HG03457 (cell line): Measurements from ENCODE around the gene NPC2.

ENCODE experiments used
- ATAC-seq: cut with Tn5 transposase; IDR thresholded peaks from one replicate; pipeline ENCODE4 v1.9.1; 2021; ENCODE audit warnings: moderate number of reproducible peaks; ENCODE audit not compliant: unreplicated experiment

The NPC2 gene

DNA sequence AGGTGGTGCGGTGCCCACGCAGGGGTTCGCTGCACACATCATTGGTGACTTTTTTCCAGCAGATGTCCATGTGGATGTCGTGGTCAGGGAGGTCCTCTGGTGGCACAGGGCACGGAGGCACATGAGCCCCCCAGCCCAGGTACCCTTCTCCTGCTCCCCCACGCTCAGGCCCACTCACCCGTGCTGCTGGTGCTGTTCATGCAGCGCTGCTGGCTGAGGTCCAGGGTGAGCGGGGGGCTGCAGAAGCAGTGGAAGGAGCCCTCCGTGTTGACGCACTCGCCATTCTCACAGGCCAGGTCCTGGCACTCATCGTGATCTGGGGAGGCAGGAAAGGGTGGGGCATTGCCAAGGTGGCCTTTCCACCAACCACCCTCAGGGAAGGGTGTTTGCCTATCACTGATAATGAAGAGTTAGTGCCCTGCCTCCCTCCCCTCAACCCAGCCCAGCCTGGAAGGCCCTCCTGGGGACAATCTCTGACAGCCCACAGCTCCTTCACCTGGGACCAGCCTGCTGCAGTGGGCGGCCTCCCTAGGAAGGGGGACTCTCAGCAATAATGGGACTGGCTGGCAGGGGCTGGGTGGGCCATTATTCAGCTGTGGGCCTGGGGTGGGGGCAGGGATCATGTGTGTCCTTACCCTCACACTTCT, 10.3 kb upstream of the NPC2 start:
- ATAC-seq, result no peak

DNA sequence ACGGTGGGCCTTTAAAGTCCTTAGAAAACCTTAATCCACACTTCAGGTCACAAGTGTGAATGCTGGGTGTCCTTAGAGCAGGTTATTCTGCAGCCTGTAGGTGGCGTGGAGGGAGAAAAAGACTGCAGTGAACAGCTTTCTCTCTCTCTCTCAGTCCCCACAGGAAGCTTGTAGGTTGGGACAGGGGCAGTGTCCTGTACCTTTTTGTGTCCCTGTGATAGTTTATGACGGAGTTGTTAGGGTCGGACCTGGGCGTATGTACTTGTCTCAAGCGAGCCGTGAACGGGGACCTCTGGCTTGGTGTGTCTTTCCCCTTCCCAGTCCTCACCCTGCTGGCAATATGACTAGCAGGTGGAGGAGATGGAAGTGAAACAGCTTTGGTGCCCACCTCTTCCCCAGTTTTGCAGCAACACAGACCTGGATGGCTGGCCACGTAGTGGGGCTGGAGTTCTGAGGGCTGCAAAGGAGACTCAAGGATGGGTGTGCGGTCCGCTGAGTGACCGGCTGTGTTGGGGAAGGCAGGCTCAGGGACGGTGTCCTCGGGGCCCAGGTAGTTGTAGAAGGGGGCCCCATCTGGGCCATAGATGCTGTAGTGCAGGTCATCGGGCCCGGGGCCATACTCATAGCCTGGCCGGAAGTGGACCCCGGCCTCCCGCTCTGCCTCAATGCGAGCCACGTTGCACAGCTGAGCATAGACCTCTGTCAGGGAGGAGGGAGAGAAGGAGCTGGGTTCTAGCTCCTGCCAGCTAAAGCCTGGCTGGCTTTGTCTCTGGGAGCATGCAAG, 9.3 kb upstream of the NPC2 start:
- ATAC-seq, result no peak

DNA sequence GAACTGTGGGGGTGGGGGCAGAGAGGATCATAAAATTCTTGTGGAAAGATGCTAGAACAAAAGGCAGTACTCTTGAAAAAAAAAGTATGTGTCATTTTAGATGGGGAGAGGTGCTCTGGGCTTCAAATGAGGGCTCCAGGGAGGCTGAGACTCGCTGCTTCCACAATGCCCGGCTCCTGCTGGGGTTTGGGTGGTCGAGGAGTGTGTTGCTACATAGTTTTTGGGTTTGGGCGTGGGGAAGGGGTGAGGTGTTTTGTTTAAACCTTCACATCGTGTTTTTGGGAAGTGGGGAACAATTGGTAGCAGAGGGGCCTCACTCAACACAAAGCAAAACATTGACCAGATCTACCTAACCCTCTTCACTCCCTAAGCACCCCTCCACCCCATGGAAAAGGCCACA, 8.6 kb upstream of the NPC2 start:
- ATAC-seq, result no peak

DNA sequence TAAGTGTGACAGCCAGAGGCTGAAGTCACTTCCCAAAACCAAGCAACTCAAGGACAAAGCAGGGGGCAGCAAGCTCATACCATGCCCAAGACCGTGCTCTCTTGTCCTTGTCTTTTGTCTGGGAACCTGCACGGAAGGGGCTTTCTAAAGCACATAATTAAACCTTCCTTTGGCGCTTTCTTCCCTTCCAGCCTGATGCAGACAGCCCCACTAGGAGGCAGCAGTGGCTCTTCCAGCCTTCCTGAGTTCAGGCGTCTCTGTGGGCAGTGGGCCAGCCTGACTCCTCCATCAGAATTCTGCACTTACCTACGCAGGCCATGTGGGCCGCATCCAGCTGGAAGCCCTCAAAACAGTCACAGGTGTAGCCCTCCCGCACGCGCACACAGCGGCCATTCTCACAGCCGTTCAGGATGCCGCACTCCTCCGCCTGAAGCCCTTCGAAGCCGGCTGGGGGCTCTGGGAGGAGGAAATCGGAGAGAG, 8.1 kb upstream of the NPC2 start:
- ATAC-seq, result no peak

- ATAC-seq, result no peak
These were observed 7.5 kb upstream of the NPC2 start for GRCh38 chr14:74500417-74501134.

DNA sequence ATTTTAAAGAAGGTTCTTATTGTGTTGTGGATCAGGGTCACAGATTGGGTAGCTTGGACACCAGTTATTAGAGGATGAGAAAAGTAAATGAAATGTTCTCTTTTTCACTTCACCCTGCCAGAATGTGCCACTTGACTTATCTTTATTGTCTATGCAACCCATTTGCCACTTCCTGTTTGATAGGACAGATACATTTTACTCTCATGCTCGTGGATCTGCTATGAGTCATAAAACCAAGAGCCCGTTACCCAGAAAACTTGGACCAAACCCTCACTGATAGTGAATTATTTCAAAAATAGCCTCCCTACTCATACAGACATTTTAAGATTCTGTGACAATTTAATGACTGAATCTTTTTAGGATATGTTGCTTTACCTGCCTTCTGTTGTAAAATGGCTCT, 2.3 kb upstream of the NPC2 start:
- ATAC-seq, result no peak

GRCh38 chr14:74493343-74494261, 497 bp upstream of the NPC2 start, which contains the start of gene ISCA2:
Gene ISCA2 (plus strand): TSS chr14:74493765. CDS start chr14:74493775, 10 bp downstream.
- ATAC-seq, result peak; percentile 79

GRCh38 chr14:74491956-74492775, 939 bp downstream of the NPC2 start:
- ATAC-seq, result no peak

DNA sequence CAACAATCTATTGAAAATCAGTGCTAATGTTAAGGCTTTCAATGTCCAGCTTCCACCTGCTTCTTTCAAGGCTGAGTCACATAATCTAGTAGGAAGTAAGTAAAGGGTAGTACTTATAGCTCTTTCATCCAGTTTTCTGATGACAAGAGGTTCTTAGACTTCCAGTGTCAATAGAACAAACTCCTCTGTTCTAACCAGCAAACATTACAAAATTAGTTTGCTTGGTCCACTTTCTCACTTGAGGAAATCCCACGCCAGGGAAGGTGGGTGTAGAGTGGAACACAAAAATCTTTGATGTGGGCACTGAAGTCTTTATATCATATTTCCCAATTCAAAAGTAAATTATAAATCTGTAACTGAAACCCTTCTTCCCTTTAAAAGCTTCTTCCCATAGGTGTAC, 2.6 kb downstream of the NPC2 start:
- ATAC-seq, result no peak

- ATAC-seq, result no peak
These were observed 4.2 kb downstream of the NPC2 start for GRCh38 chr14:74488786-74489397.

GRCh38 chr14:74486164-74486563, 6.9 kb downstream of the NPC2 start:
- no peak for ATAC-seq

DNA sequence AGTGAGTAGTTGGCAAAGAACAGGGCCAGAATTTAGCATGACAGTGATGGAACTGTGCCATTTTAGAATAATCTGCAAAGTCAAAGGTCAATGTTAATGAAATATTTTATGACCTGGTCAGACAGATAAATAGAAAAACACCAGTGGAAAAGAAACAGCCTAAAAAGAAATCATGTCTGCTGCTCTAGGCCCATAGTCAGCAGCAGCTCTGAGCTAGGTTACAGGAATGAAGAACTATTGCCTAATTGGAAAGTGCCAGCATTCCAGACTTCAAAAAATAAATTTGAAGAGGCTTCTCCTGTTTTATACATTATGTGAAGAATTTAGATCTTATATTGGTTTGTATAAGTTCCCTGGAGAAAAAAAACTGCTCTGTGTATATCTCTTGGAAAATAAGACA, 9.8 kb downstream of the NPC2 start:
- ATAC-seq, result no peak

- ATAC-seq, result no peak
These were observed 10.5 kb downstream of the NPC2 start for GRCh38 chr14:74482571-74482970.

GRCh38 chr14:74480046-74480445, 13.1 kb downstream of the NPC2 start:
- no peak for ATAC-seq

DNA sequence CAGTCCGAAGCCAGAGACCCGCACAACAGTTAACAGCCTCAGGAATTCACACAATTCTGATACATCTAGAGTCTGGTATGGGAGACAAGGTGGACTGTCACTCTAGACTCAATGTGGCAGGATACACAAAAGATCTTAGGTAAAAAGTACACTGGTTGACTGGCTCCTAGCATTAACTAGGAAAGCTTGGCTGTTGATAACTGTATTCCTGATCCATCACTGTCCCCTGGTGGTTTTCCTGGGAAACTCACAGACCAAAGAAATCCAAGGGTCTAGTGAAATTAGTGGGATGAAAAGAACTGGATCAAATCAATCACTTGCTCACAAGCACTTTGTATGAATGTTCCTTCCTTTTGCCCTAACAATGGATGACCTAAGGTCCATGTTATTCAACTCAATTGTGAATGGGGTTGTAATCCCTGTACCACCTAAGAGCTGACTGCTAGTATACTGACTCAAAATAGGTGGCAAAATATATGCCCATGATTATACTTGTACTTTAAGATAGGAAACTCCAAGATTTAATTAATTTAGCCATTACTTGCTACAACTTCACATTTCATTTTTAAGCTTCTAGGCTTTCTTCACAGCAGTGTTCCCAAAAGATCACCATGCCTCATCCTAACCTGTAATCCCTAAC, 14.0 kb downstream of the NPC2 start:
- no peak for ATAC-seq

- ATAC-seq, result no peak
These were observed 16.5 kb downstream of the NPC2 start for GRCh38 chr14:74476607-74477006.

DNA sequence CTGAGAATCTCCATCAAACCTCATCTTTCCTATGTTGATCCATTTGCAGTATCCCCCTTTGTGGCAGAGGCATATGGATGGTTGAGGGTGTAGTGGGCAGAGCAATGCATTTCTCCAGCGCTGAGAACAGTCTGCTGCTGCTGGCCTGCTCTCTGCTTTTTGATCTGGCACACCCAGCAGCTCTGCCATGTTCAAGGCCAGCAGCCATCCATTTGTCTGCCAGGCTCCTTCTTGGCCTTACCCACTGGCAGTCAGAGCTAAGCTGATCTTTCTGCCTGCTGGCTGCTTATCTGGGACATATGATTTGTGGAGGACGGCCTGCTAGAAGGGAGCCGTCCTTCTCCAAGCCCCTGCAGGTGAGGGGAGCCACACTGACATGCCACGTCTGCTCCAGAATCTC, 17.0 kb downstream of the NPC2 start:
- no peak for ATAC-seq

DNA sequence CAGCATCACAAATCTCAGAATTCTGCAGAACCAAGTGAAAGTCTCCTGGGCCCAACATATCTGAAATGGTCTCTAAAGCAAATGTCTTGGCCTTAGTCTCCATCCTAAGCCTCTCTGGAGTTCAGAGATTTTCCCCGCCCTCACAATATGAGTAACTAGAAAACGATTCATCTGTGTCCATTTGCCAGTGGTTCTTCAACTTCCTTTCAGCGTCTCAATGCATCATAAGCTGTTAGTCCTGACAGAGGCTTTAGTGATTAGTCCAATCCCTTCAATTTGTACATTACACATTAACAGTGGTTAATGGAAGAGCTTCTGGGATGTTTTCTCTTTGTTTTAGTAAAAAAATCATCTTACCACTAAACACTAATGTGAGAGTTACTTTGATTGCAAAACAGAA, 17.4 kb downstream of the NPC2 start:
- no peak for ATAC-seq

DNA sequence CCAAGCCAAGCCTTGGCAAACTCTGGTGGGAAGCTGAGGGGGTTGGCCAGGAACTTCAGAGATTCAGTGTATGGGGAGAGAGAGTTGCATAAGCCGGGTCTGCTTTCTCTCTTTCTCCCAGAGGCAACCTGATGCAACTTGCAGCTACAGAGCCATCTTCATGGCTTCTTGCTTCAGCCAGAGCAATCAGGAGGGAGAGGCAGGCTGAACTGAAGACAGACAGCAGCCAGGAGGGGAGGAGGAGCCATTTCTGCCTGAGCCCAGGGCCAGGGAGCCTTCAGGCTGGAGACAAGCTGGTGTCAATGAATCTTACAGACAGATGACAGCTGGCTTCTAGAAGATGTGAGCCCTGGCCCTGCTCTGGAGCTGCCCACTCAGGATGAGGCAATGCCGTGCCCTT, 18.7 kb downstream of the NPC2 start:
- ATAC-seq, result no peak
